GM08714 (cell line): Measurements from ENCODE around the gene DSG3.

Experiments
- H3K4me3 ChIP-seq: fragments of 200-500 bp; sonication (Bioruptor generic); 2 replicates; pipeline ENCODE4 v1.5.1; 2014; ENCODE audit warnings: mild to moderate bottlenecking, low read length, inconsistent platforms
- ZNF274 ChIP-seq: IDR thresholded peaks from 2 replicates; pipeline ENCODE4 v1.6.1; 2012; ENCODE audit warnings: mild to moderate bottlenecking, low read depth, low read length

The DSG3 gene

GRCh38 chr18:31450409-31450808 is 2.9 kb downstream of the DSG3 start:
- no peak for TF ChIP-seq ZNF274
- H3K4me3 ChIP-seq: no peak overlapping the region

- H3K4me3 ChIP-seq: no peak overlapping the region
- no peak for TF ChIP-seq ZNF274
Measured at GRCh38 chr18:31451625-31452024, 4.1 kb downstream of the DSG3 start.

- no peak overlapping the region for H3K4me3 ChIP-seq
- no peak for TF ChIP-seq ZNF274
Measured at GRCh38 chr18:31454066-31454708, 6.6 kb downstream of the DSG3 start.

- TF ChIP-seq ZNF274: no peak
Measured at GRCh38 chr18:31469629-31470028, 22.1 kb downstream of the DSG3 start.

GRCh38 chr18:31478688-31479087 is 31.1 kb downstream of the DSG3 start:
- H3K4me3 ChIP-seq: no peak overlapping the region
- TF ChIP-seq ZNF274: no peak

More at GRCh38 chr18:31469629-31470028, 22.1 kb downstream of the DSG3 start:
- H3K4me3 ChIP-seq: no peak overlapping the region

GRCh38 chr18:31482051-31482450 is 34.5 kb downstream of the DSG3 start:
- TF ChIP-seq ZNF274: no peak

GRCh38 chr18:31483396-31483795 is 35.9 kb downstream of the DSG3 start:
- TF ChIP-seq ZNF274: no peak
- H3K4me3 ChIP-seq: no peak overlapping the region

More at GRCh38 chr18:31482051-31482450, 34.5 kb downstream of the DSG3 start:
- no peak overlapping the region for H3K4me3 ChIP-seq

- no peak overlapping the region for H3K4me3 ChIP-seq
- no peak for TF ChIP-seq ZNF274
Measured at GRCh38 chr18:31484461-31484860, 36.9 kb downstream of the DSG3 start.

GRCh38 chr18:31486165-31486564 is 38.6 kb downstream of the DSG3 start:
- no peak overlapping the region for H3K4me3 ChIP-seq
- no peak for TF ChIP-seq ZNF274

- H3K4me3 ChIP-seq: no peak overlapping the region
- no peak for TF ChIP-seq ZNF274
Measured at GRCh38 chr18:31487246-31488015, 39.9 kb downstream of the DSG3 start.

- TF ChIP-seq ZNF274: no peak
- H3K4me3 ChIP-seq: no peak overlapping the region
Measured at GRCh38 chr18:31489311-31489710, 41.8 kb downstream of the DSG3 start.

- H3K4me3 ChIP-seq: no peak overlapping the region
- no peak for TF ChIP-seq ZNF274
Measured at GRCh38 chr18:31490387-31490786, 42.8 kb downstream of the DSG3 start.

- TF ChIP-seq ZNF274: no peak
- H3K4me3 ChIP-seq: no peak overlapping the region
Measured at GRCh38 chr18:31490833-31491232, 43.3 kb downstream of the DSG3 start.

GRCh38 chr18:31491586-31491985 is 44.0 kb downstream of the DSG3 start:
- no peak overlapping the region for H3K4me3 ChIP-seq
- no peak for TF ChIP-seq ZNF274

- H3K4me3 ChIP-seq: no peak overlapping the region
- no peak for TF ChIP-seq ZNF274
Measured at GRCh38 chr18:31492671-31493070, 45.1 kb downstream of the DSG3 start.
